Measurements from ENCODE around the gene GPN1. TPM values are rescaled to one million over a fixed set of nuclear protein-coding genes. Genes with fewer than 3 reads are reported as not detected.

The GPN1 gene
- total and polyA plus RNA-seq, 2 of the 8 experiments (the other 6 are each of a cell fraction or from before 2014, with no cell fraction given), result 38.7 to 43.5 TPM

GRCh38 chr2:27652790-27653189, 23.9 kb downstream of the GPN1 start:
- no peaks in the 10 kb centered on the region for H3K4me1 ChIP-seq (replicated peaks in 1 of 4; ENCODE audit: control insufficient read depth in 3 of 4, insufficient read depth in 4 of 4, low read length in 3 of 4)
- no peak overlapping the region for H3K14ac ChIP-seq (ENCODE audit: insufficient read length)
- H4K91ac ChIP-seq (replicated peaks; ENCODE audit: insufficient read length, low read length), result no peak overlapping the region
- H4K20me1 ChIP-seq (replicated peaks in 1 of 2; ENCODE audit: control insufficient read depth in 1 of 2, insufficient read depth in 2 of 2, low read length in 2 of 2), result no peaks in the 10 kb centered on the region
- FAIRE-seq (no peak), DNase-seq (ENCODE audit: low read depth in 1 of 2, low spot score in 2 of 2) (no peak)
- peaks cover 14 to 77% (median 49%) of the 10 kb centered on the region in 4 experiments for H3K36me3 ChIP-seq (ENCODE audit: control insufficient read depth in 2 of 4, insufficient read depth in 4 of 4, low read length in 3 of 4)
- H3K27ac ChIP-seq (ENCODE audit: low read depth, low read length), result no peak overlapping the region
- no peak overlapping the region for H2BK12ac ChIP-seq (ENCODE audit: low read depth, low read length)
- TF ChIP-seq EZH2 (IDR thresholded peaks at IDR 0.05; ENCODE audit: low read depth, low read length, severe bottlenecking), result no peak
- no peak for TF ChIP-seq SIX5 (IDR thresholded peaks at IDR 0.05; ENCODE audit: low read depth, low read length)
- H3K79me2 ChIP-seq (ENCODE audit: control insufficient read depth in 1 of 2, insufficient read depth in 2 of 2, low read length in 2 of 2), result no peaks in the 10 kb centered on the region
- no peak overlapping the region for H2AK5ac ChIP-seq (ENCODE audit: low read depth, low read length)
- H3K23me2 ChIP-seq (ENCODE audit: low read depth, low read length), result no peaks in the 10 kb centered on the region
- H3K27me3 ChIP-seq (replicated peaks in 1 of 4; ENCODE audit: control insufficient read depth in 3 of 4, extremely low read depth in 1 of 4, insufficient read depth in 3 of 4, low read length in 3 of 4), result no peaks in the 10 kb centered on the region
- no peak overlapping the region for H3K4me2 ChIP-seq (ENCODE audit: insufficient read depth in 1 of 2, low read depth in 2 of 2, low read length in 2 of 2)
- H3K4me3 ChIP-seq (ENCODE audit: extremely low read depth in 1 of 4, insufficient read depth in 2 of 4, low read depth in 3 of 4, low read length in 4 of 4), result no peak overlapping the region
- ChIA-PET POLR2A (ENCODE audit: partially characterized antibody) (interaction anchor here (1.2 to 1.7 kb wide), 3 partner anchors 13 to 199 kb away, joined by 3 to 6 read pairs (median 3); no protein-coding TSS in a partner anchor), CTCF (ENCODE audit: partially characterized antibody) (interaction anchor here (1.3 kb wide), 1 partner anchor 30 kb away, joined by 4 read pairs; no protein-coding TSS in a partner anchor)
- no peak overlapping the region for H2BK5ac ChIP-seq (ENCODE audit: low read depth, low read length)
- no peak overlapping the region for H4K5ac ChIP-seq (ENCODE audit: insufficient read length, low read depth, low read length)
- 76 to 100% methylated on average over 1 of the region's 1 CpG for WGBS, 2 experiments (ENCODE audit: extremely low coverage in 1 of 2, insufficient coverage in 1 of 2, insufficient read length in 1 of 2, insufficient replicate concordance in 2 of 2, low coverage in 1 of 2, low lambda C conversion rate in 2 of 2, missing lambda C conversion rate in 1 of 2)
- no peak overlapping the region for H3K56ac ChIP-seq (replicated peaks; ENCODE audit: insufficient read length, low read depth, low read length)
- no peak overlapping the region for H3K18ac ChIP-seq (ENCODE audit: extremely low read depth, low read length)
- no peaks in the 10 kb centered on the region for H3K9me3 ChIP-seq (ENCODE audit: insufficient read depth in 2 of 2, low read depth in 1 of 2, low read length in 1 of 2)
- H3K4ac ChIP-seq (replicated peaks; ENCODE audit: insufficient read length, low read depth, low read length), result no peak overlapping the region
- H2BK120ac ChIP-seq (replicated peaks; ENCODE audit: low read depth, low read length), result no peak overlapping the region
- no peak overlapping the region for H3K9ac ChIP-seq (replicated peaks in 1 of 4; ENCODE audit: extremely low read depth in 1 of 4, low read depth in 3 of 4, low read length in 3 of 4)
- H2BK15ac ChIP-seq (ENCODE audit: low read length), result no peak overlapping the region
- H3K79me1 ChIP-seq (ENCODE audit: low read depth, low read length), result no peaks in the 10 kb centered on the region
- H2BK20ac ChIP-seq (ENCODE audit: low read length), result no peak overlapping the region
- H4K8ac ChIP-seq (ENCODE audit: extremely low read depth, insufficient read depth, low read length), result no peak overlapping the region
- no peak overlapping the region for H3K23ac ChIP-seq (ENCODE audit: insufficient read length)
- no peak overlapping the region for H2AFZ ChIP-seq (ENCODE audit: low read length)
